ENCODE data around the gene SPDYE6.
"Not testable (repeated sequence)": the region's sequence is repeated elsewhere in the genome, so short reads cannot be mapped to it uniquely, and the experiment has no call there.

Gene SPDYE6

GRCh38 chr7:102363549-102364393 lies 7.5 kb upstream of the SPDYE6 start:
- DNase-seq, result peak; percentile 98

- not testable (repeated sequence) for DNase-seq
Measured at GRCh38 chr7:102346983-102347382, 9.3 kb downstream of the SPDYE6 start.

- DNase-seq, result not testable (repeated sequence)
Measured at GRCh38 chr7:102340599-102341368, 15.5 kb downstream of the SPDYE6 start.

GRCh38 chr7:102337420-102337819 lies 18.8 kb downstream of the SPDYE6 start:
- not testable (repeated sequence) for DNase-seq

GRCh38 chr7:102337002-102337401 lies 19.2 kb downstream of the SPDYE6 start:
- DNase-seq, result not testable (repeated sequence)

GRCh38 chr7:102335574-102335973 lies 20.7 kb downstream of the SPDYE6 start:
- DNase-seq, result not testable (repeated sequence)

- not testable (repeated sequence) for DNase-seq
Measured at GRCh38 chr7:102330666-102331460, 25.4 kb downstream of the SPDYE6 start.

- DNase-seq, result not testable (repeated sequence)
Measured at GRCh38 chr7:102329366-102329765, 26.9 kb downstream of the SPDYE6 start.

- DNase-seq, result not testable (repeated sequence)
Measured at GRCh38 chr7:102328863-102329262, 27.4 kb downstream of the SPDYE6 start.

- DNase-seq, result not testable (repeated sequence)
Measured at GRCh38 chr7:102327183-102327582, 29.1 kb downstream of the SPDYE6 start.

- DNase-seq, result no peak
Measured at GRCh38 chr7:102326157-102326889, 29.9 kb downstream of the SPDYE6 start.

GRCh38 chr7:102325106-102325505 lies 31.1 kb downstream of the SPDYE6 start:
- DNase-seq, result not testable (repeated sequence)

GRCh38 chr7:102323914-102324195 lies 32.4 kb downstream of the SPDYE6 start:
- DNase-seq, result no peak

- DNase-seq, result no peak
Measured at GRCh38 chr7:102322202-102322715, 34.0 kb downstream of the SPDYE6 start.

- peak; percentile 10 for DNase-seq
Measured at GRCh38 chr7:102321351-102322201, 34.7 kb downstream of the SPDYE6 start.

- no peak for DNase-seq
Measured at GRCh38 chr7:102320601-102321350, 35.5 kb downstream of the SPDYE6 start.

GRCh38 chr7:102320181-102320580 lies 36.1 kb downstream of the SPDYE6 start:
- no peak for DNase-seq

- no peak for DNase-seq
Measured at GRCh38 chr7:102319671-102320070, 36.6 kb downstream of the SPDYE6 start.

- no peak for DNase-seq
Measured at GRCh38 chr7:102318482-102318971, 37.7 kb downstream of the SPDYE6 start.

Data from activated CD4-positive, alpha-beta T cell treated with anti-CD3 and anti-CD28 coated beads, Interleukin-10, Interleukin-2, amounts not matched to agents 100 ng/mL and 50 ng/mL, durations not matched to agents 16 hours and 8 hours (primary cell).